Activated effector memory CD4-positive, alpha-beta T cell treated with Interleukin-2 at 50 U/mL for 16 hours (primary cell): ENCODE measurements around the gene RPS29.

Source experiments
- DNase-seq: peaks from one replicate; pipeline ENCODE4 v3.0.0-alpha.2; 2020

Gene RPS29

GRCh38 chr14:49549446-49549845 lies 36.7 kb downstream of the RPS29 start:
- DNase-seq: no peak

GRCh38 chr14:49546766-49547165 lies 39.4 kb downstream of the RPS29 start:
- DNase-seq: no peak

- DNase-seq: no peak
Observed at GRCh38 chr14:49545716-49546115, 40.5 kb downstream of the RPS29 start.

- no peak for DNase-seq
Observed at GRCh38 chr14:49545071-49545470, 41.1 kb downstream of the RPS29 start.

- DNase-seq: no peak
Observed at GRCh38 chr14:49541049-49541448, 45.1 kb downstream of the RPS29 start.

GRCh38 chr14:49538852-49539251 lies 47.3 kb downstream of the RPS29 start:
- DNase-seq: no peak
